HG03439 (cell line): Measurements from ENCODE around the gene CFAP74.
"Not testable (repeated sequence)": the region's sequence is repeated elsewhere in the genome, so short reads cannot be mapped to it uniquely, and the experiment has no call there.

Experiments
- ATAC-seq: cut with Tn5 transposase; IDR thresholded peaks from one replicate; pipeline ENCODE4 v1.9.1; 2021; ENCODE audit warnings: mild to moderate bottlenecking, moderate library complexity; ENCODE audit not compliant: unreplicated experiment

Gene CFAP74

DNA sequence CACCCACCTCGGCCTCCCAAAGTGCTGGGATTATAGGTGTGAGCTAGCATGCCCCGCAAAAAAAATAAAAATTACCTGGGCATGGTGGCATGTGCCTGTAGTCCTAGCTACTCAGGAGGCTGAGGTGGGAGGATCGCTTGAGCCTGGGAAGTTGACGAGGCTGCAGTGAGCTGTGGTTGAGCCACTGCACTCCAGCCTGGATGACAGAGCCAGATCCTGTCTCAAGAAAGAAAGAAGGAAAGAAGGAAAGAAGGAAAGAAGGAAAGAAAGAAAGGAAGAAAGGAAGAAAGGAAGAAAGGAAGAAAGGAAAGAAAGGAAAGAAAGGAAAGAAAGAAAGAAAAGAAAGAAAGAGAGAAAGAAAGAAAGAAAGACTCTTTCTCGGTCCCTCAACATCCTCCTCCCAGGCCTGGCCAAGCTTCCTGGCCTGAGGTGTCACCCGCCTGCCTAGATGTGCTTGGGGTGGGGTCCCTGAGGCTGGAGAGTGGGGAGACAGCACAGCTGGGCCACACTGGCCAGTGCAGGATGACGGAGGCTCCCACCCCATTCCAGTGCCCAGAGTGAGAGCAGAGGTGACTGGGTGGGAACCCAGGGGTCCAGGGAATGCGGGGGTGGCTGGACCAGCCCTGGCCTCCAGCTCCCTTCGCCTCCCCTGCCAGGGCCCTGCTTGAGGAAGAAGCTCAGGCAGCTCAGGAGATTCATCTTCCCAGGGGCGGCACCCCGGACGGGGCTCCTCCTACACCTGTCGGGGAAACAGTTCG is 102.5 kb downstream of the CFAP74 start:
- no peak for ATAC-seq

DNA sequence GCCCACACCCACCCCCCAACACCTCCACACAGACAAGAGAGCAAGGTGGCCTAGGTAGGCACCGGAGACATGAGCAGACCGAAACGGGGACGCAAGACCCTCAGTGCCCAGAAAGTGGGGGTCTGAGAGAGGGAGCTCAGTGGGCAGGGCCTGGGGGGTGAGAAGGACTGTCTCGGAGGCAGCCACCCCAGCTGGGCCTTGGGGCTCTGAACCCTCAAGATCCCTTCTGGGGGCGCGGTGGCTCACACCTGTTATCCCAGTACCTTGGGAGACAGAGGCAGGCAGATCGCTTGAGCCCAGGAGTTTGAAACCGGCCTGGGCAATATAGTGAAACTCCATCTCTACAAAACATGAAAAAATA is 103.6 kb downstream of the CFAP74 start:
- no peak for ATAC-seq

DNA sequence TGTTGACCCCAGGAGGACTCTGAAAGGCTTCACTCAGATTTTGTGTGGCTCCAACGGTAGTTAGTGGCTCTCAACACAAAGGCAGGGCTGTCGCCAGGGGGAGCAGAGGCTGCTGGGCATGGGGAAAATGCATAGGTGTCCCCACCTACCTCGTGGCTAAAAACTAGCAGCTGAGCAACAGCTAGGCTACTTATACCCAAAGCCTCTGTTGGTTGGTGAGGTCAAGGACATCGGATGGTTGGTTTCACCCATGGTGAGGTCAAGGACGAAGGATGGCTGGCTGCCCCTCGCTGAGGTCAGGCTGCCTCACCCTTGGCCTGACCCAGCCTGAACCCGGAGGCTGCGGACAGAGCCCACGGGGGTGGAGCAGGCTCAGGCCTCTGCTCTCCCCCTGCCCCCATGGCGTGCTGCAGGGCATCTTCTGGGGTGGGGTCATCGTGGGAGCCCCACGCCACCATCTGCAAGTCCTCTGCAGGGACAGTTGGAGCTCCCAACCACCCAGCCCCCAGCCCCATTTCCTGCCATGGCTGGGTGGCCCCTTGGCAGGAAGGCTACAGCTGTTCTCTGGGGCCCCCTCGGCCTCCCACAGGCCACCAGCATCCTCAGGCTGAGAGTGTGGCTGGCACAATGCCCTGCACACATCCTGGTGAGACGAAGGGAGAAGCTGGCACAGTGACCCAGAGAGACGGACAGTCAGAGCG is 104.2 kb downstream of the CFAP74 start:
- ATAC-seq = no peak

DNA sequence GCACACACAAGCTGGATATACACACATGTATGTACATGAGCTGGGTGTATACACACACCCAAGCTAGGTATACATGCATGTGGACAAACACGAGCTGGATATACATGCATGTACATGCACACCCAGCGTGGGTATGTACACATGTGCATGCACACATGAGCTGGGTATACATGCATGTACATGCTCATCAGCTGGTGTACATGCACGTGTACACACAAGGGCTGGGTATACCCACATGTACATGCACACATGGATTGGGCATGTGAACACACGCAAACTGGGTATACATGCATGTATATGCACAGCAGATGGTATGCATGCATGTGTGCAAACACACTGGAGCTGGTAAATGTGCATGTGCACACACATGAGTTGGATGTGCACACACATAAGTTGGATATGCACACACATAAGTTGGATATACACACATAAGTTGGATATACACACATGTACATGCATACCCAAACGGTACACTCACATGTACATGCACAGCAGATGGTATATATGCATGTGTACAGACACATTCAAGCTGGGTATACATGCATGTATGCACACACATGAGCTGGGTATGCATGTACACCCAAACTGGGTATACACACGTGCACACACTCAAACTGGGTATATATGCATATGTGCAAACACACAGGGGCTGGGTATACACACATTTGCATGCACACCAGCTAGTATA is 105.2 kb downstream of the CFAP74 start:
- no peak for ATAC-seq

DNA sequence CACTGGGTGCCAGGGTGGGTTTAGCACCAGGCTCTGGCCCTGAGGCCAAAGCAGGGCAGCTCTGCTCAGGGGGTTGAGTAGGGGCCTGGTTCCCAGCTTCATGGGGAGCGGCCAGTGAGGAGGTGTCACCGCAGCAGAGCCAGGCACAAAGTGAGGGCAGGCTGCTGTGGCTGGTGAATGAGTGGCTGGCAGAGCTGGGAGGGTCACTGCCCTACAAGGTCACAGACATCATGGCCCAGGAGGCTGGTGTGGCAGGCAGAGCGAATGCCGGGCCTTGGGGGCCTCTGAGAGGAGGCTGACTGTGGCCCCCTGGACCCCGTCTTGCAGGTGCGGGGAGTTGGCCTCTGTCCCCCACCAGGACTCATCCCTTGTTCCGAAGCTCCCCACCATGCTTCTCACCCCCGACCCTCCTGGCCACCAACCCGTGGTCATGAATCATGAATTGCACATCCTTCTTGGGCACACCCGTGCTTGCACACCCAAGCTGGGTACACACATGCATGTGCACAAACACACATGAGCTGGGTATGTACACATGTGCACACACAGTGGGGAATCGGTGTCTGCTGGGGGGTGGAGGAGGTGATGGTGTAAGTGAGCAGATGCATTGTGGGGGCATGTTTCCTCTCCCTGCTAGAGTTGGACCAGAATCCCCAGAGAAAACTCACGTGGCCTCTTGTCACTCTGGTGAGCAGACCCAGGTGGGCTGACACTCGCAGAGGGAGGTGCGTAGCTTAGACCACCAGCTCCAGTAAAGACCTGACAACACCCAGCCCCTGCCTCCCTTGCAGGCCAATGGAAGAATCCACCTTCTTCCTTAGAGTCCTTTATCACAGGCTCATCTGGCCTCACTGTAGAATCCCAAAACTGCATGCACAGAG is 107.9 kb downstream of the CFAP74 start:
- no peak for ATAC-seq

DNA sequence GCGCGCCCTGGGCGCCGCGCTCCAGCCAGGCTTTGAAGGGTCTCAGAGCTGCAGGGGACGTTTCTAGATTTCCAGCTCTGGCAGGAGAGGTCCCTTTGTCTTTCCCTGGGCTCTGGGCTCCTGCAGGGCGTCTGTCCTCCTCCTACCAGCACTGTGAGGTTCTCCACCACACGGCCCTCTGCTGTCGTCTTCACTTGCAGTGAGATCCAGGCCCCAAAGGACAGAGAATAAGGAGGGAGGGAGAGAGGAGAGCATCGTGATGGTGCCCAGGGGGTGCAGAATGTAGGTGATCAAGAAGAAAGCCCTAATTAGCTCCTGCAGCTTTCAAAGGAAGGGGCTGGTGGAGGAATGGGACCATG is 108.5 kb downstream of the CFAP74 start:
- no peak for ATAC-seq

DNA sequence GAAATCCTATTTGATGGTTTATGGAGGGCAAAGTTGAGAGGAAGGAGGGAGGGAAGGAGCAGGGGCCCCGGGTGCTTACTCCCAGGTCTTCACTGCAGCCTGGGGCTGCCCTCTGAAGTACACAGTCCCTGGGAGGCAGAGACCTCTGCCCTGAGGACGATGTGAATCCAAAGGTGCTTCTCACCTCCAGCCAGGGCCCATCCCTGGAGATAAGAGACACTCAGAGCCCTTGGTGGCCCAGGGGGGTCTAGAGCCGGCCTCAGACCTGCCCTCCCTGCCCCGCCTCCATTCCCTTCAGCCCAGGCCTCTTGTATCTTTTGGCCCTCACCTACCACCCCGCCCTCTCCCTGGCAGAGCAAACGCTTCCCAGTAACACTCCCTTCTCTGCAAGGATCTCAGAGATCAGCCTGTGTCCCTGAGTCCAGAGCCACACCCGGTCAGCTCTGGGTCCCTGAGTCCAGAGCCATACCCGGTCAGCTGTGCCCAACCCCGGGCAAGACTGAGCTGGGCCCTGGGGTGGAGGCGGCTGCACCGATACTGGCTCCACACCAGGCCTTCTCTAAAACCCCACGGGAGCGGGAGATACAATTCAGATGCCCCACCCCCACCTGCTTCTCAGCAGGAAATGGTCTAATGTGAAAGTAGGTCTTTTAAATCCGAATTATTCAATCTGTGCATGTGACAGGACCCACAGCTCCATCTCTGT is 109.1 kb downstream of the CFAP74 start:
- no peak for ATAC-seq

DNA sequence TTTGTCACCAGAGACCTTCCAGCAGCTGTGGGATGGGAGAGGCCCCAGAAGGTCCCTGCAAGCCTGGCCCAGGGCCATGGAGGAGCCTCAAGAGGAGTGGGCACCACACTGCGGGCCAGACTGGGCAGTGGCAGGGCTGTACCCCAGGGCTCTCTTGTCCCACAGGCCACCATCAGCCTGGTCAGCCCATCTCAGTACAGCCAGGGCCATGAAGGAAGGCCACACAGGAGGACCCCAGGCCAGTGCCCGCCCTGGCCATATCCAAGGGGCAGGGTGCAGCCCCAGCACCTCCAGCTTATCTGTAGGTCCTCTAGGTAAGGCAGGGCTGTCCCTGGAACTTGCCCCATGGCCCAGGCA is 109.6 kb downstream of the CFAP74 start:
- no peak for ATAC-seq

DNA sequence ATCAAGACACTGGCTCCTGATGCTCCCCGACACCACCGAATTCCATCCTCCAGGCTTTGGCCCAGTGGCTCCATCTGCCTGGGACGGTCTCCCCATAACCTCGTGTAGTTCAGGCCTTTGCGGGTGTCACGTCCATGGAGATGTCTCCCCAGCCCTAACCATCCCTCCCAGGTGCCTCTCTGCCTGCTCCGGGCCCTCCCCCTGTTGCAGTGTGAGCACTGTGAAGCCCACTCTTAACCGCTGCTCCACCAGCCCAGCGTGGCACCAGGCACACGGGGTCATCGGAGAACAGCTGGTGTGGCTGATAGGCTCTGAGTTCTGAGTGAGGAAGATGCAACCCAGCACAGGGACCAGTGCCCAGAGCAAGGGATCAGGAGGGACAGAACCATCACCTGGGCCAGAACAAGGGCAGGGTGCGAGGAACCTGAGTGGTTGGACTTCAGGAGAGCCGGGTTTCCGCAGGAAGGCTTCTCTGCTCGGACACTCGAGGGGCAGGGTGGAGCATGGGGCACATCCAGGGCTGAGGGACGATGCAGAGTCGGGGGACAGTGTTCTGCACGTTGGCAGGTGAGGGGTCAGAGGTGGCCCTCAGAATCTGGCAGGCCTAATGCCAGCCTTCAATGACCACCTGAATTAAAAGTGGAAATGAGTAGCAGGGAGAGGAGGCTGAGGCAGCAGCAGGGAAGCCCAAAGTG is 110.1 kb downstream of the CFAP74 start:
- ATAC-seq = no peak

DNA sequence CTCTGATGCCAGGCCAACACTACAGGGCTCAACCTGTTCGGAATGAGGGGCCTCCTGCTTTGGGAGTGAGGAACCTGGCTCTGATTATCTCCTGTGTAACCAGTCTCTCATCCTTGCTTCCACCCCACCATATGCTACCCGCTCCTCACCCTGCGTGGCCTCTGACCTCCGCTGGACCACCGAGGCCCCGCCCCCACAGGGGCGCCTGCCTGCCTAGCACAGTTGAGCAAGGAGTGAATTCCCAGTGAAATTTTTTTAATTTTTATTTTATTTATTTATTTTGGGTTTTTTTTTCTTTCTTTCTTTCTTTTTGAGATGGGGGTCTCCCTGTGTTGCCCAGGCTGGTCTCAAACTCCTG is 110.8 kb downstream of the CFAP74 start:
- ATAC-seq = no peak

DNA sequence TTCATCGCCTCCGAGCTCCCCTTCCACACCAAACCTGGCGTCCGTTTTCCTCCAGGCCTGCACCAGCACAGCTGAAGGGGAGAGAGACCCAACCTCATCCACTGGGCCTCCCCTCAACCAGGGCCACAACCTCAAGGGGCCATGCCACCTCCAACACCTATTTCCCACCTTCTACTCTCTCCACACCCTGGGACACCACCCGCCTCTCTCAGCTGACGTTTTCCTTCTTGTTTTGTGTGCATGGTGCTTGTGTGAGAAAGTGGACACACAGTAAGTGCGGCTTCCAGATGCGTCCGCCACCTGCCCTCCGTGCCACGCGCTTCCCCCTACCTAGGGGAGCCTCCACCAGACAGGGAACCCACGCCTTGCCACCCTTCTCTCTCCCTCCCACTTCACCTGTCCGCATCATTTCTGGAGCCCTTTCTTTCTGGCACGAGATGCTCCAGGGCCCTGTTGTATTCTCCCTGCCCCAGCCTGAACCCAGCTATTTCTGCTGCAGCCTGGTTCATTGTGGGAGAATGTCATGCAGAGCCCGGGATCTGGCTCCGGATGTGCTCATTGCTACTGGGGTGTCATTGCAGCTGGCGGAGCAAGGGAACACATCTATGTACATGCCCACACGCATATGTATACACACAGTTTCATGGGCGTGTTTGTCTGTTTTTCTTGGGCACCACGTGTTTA is 111.4 kb downstream of the CFAP74 start:
- no peak for ATAC-seq

DNA sequence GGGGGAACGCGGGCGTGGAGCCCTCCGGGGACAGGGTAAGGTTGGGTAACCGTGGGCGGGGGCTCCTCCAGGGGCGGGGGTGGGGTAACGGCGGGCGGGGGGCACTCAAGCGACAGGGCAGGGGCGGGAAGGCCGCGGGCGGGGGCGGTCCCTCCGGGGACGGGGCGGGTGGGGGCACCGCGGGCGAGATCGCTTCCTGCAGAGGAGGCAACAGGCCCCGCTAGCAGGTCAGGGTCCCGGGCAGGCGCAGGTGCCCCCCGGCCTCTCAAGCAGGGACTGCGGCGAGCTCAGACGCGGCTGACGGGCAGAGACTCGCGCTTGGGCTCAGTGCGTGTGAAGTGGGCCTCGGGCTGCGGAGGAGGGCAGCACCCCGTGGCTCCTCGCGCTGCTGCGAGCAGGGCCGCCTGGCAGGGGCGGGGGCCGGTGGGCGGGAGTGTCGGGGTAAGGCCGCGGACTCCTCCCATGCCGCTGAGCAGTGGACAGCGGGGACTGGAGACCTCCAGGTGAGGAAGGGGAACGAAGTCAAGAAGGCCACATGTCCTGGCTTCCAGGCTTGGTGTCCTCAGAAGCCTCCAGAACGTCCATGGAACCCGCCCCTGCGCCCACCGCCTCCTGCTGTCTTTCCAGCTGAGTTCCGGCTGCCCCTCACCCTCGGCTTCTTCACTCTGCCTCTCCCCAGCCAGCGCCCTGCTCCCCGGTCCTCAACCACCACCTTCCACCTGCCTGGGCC is 112.1 kb downstream of the CFAP74 start:
- ATAC-seq = peak; percentile 10

DNA sequence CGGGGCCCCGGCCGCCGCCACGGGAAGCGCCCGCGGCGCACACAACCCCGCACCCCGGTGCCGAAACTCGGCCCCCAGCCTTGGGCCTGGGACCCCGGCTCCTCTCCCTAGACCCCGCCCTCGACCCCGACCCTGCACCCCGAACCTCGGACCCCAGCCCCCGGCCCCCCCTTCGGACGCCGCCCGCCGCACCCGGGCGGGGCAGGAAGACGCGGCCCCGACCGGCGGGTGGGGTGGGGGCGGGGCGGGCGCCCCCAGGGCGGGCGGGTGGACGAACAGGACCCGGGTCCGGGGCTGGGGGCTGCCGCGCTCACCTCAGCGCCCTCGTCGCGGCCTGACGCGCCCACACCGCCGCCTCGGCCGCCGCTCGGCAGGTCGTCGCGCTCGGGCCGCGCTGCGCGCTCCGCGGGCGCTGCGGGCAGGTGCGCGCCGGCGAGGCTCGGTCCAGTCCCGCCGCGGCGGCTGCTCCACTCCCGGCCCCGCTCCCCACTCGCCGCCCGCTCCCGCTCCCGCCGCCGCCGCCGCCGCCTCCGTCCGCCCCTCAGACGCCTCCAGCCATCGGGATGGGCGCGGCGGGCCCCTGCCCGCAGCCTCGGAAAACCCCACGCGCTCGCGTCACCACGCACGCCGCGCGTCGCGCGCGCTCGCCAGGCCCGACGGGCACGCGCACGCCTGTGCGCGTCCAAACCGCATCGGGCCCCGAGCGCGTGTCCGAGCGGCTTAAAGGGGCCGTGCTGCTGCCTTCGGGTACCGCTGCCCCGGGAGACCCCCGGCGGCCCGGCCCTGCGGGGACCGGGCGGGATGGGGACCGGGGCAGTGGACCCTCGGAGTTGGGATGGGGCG is 112.9 kb downstream of the CFAP74 start, which contains the start of gene GNB1:
GNB1 (minus strand) TSS at position 582 of the 843 bp plus-strand sequence. CDS start 65,634 bp downstream, outside the sequence.
- ATAC-seq = peak; percentile 70

DNA sequence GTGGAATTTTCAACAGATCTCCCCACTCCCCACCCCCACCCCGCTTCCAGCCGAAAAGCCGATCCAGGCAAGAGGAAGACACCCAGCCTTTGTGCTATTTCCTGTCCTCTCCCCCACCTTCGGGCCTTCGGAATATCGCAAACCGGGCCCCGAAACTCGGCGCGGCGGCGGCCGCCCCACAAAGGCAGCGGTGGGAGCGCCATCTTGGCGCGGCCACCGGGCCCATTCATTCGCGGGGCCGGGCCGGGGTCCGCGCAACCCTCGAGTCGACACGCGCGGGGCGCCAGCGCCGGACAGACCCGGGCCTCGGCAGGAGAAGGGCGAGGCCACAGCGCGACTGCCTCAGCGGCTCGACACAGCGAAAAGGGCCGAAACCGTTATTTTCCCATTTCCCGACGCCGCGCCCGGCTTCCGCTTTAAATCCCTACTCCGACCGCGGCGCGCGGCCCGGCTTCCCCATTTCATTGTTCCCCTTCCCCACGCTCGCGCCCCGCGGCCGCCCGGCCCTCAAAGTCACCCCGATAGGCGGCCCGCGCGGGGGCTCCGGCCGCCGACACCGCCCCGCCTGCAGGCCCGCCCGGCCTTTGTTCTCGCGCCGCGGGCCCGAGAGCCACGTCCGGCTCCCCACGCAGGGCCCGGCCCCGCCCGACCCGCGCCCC is 113.6 kb downstream of the CFAP74 start:
- peak; percentile 35 for ATAC-seq

DNA sequence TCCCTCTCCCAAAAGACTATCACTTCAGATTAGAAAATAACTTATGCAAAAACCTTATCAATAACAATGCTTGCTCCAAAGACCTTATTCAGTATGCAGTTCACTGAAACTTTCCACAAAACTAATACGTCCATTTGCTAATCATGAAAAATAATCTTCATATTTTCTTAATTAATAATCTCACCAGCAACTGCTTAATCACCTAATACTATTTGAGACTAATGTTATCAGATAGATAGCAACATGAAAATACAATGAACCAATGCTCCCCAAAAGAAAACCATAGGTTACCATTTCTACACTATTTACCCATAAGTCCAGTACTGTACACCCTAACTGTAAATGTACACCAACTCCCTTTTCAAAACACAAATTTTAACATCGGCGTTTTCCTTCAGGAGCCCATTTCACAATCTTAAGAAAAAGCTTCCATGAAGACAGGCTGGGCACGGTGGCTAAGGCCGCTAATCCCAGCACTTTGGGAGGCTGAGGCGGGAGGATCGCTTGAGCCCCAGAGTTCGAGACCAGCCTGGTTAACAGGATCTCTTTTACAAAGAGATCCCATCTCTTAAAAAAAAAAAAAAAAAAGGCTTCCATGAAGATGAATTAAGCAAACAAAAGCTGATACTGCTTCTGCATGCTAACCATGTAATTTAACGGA is 114.4 kb downstream of the CFAP74 start:
- no peak for ATAC-seq

DNA sequence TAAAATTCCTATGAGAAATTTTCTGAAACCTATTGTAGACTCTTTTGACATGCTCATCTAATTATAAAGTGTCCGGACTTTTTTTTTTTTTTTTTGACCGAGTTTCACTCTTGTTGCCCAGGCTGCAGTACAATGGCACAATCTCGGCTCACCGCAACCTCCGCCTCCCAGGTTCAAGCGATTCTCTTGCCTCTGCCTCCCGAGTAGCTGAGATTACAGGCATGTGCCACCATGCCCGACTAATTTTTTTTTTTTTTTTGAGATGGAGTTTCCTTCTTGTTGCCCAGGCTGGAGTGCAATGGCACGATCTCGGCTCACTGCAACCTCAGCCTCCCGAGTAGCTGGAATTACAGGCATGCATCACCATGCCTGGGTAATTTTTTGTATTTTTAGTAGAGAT is 119.7 kb downstream of the CFAP74 start:
- not testable (repeated sequence) for ATAC-seq
